WTC11 (cell line): ENCODE measurements around the gene STARD13. TPM values are rescaled to one million over a fixed set of nuclear protein-coding genes. Genes with fewer than 3 reads are reported as not detected.
"Not testable (repeated sequence)": the region's sequence is repeated elsewhere in the genome, so short reads cannot be mapped to it uniquely, and the experiment has no call there.

Source experiments
- ATAC-seq: fragments of 200-7000 bp; cut with Tn5 transposase; 2 replicates; pipeline ENCODE4 v1.10.0; 2021; ENCODE audit warnings: mild to moderate bottlenecking, moderate library complexity
- CTCF ChIA-PET: fragments of 300-600 bp; sonication (Branson Sonifier 250); formaldehyde crosslinking; loops from one replicate; lab custom pipeline; 2021; ENCODE audit warnings: antibody characterized with exemption; lab: Charles Lee
- POLR2A ChIA-PET: fragments of 350-600 bp; sonication (Branson Sonifier 250); formaldehyde crosslinking; loops from one replicate; lab custom pipeline; 2021; ENCODE audit warnings: antibody characterized with exemption; lab: Charles Lee
- DNase-seq: peaks from one replicate; pipeline ENCODE4 v3.0.0; 2021; ENCODE audit warnings: low spot score
- H3K27ac Mint-ChIP-seq: 2 replicates; pipeline ENCODE4 v1.8.0; 2021; ENCODE audit warnings: mixed read lengths
- H3K27me3 Mint-ChIP-seq: 2 replicates; pipeline ENCODE4 v1.8.0; 2021; ENCODE audit warnings: low read depth, mild to moderate bottlenecking, moderate library complexity, mixed read lengths
- H3K36me3 Mint-ChIP-seq: 2 replicates; pipeline ENCODE4 v1.8.0; 2021; ENCODE audit warnings: mixed read lengths
- H3K4me1 Mint-ChIP-seq: 2 replicates; pipeline ENCODE4 v1.8.0; 2022; ENCODE audit warnings: mixed read lengths
- H3K4me3 Mint-ChIP-seq: 2 replicates; pipeline ENCODE4 v1.8.0; 2021; ENCODE audit warnings: mild to moderate bottlenecking, moderate library complexity, mixed read lengths
- H3K9me3 Mint-ChIP-seq: 2 replicates; pipeline ENCODE4 v1.8.0; 2021; ENCODE audit warnings: mixed read lengths
- AFF4 ChIP-seq: sonication (generic); formaldehyde crosslinking; IDR thresholded peaks from 2 replicates; pipeline ENCODE4 v1.8.1; 2023; ENCODE audit warnings: mild to moderate bottlenecking, missing genetic modification reagents, borderline replicate concordance
- ARID4B ChIP-seq: sonication (generic); formaldehyde crosslinking; IDR thresholded peaks from 2 replicates; pipeline ENCODE4 v1.8.0; 2023; ENCODE audit warnings: missing genetic modification reagents, mild to moderate bottlenecking, borderline replicate concordance
- CREM ChIP-seq: sonication (generic); formaldehyde crosslinking; IDR thresholded peaks from 2 replicates; pipeline ENCODE4 v1.8.1; 2022; ENCODE audit warnings: mild to moderate bottlenecking, missing genetic modification reagents, moderate library complexity
- FOXJ3 ChIP-seq: sonication (generic); formaldehyde crosslinking; IDR thresholded peaks from 2 replicates; pipeline ENCODE4 v1.9.0; 2021; ENCODE audit warnings: missing genetic modification reagents, mild to moderate bottlenecking, borderline replicate concordance
- FOXP1 ChIP-seq: sonication (generic); formaldehyde crosslinking; IDR thresholded peaks from 2 replicates; pipeline ENCODE4 v1.8.0; 2022; ENCODE audit warnings: missing genetic modification reagents, mild to moderate bottlenecking, moderate library complexity, borderline replicate concordance
- NR2C2 ChIP-seq: sonication (generic); formaldehyde crosslinking; IDR thresholded peaks from 2 replicates; pipeline ENCODE4 v1.8.0; 2022; ENCODE audit warnings: mild to moderate bottlenecking, missing genetic modification reagents
- PRRX2 ChIP-seq: fragments of 250-450 bp; sonication (Bioruptor Pico); IDR thresholded peaks from 2 replicates; pipeline ENCODE4 v1.8.0; 2021; ENCODE audit warnings: mild to moderate bottlenecking
- RELA ChIP-seq: sonication (generic); formaldehyde crosslinking; IDR thresholded peaks from 2 replicates; pipeline ENCODE4 v1.8.1; 2022; ENCODE audit warnings: missing genetic modification reagents, mild to moderate bottlenecking, borderline replicate concordance
- SMAD4 ChIP-seq: sonication (generic); formaldehyde crosslinking; IDR thresholded peaks from 2 replicates; pipeline ENCODE4 v1.8.0; 2022; ENCODE audit warnings: mild to moderate bottlenecking, missing genetic modification reagents
- SP1 ChIP-seq: sonication (generic); formaldehyde crosslinking; conservative IDR thresholded peaks from 2 replicates; pipeline ENCODE4 v1.8.1; 2022; ENCODE audit warnings: missing genetic modification reagents
- STAT6 ChIP-seq: sonication (generic); formaldehyde crosslinking; conservative IDR thresholded peaks from 2 replicates; pipeline ENCODE4 v1.8.1; 2023; ENCODE audit warnings: mild to moderate bottlenecking, low read depth, missing genetic modification reagents, moderate library complexity
- total RNA-seq: library from RNA; stranded (reverse); gene quantifications from 3 replicates; pipeline ENCODE4 v1.2.3, GENCODE V29; 2021

The STARD13 gene
- total RNA-seq, 1 experiment from 2014 or later: 4.4 TPM

- H3K27me3 Mint-ChIP-seq, H3K27ac Mint-ChIP-seq, H3K4me3 Mint-ChIP-seq, CTCF ChIA-PET, DNase-seq, ATAC-seq, POLR2A ChIA-PET, H3K4me1 Mint-ChIP-seq: not testable (repeated sequence)
- Mint-ChIP-seq H3K9me3 (peaks cover 22% of the 10 kb centered on the region), H3K36me3 (peaks cover 21% of the 10 kb centered on the region)
Measured at GRCh38 chr13:33162725-33163124, 122.8 kb downstream of the STARD13 start.

GRCh38 chr13:33158816-33159215 is 126.7 kb downstream of the STARD13 start:
- Mint-ChIP-seq H3K4me3 (no peak overlapping the region), H3K36me3 (peaks cover 18% of the 10 kb centered on the region), H3K27me3 (no peaks in the 10 kb centered on the region), H3K27ac (no peak overlapping the region), H3K9me3 (peaks cover 19% of the 10 kb centered on the region), H3K4me1 (peaks cover 7% of the 10 kb centered on the region)
- no peak for TF ChIP-seq FOXJ3 (CRISPR knock-in tag)
- no peak for TF ChIP-seq STAT6 (CRISPR knock-in tag)
- ATAC-seq (no peak), DNase-seq (no peak)
- CTCF ChIA-PET: no interaction called here
- POLR2A ChIA-PET: no interaction called here

- TF ChIP-seq AFF4: no peak
- no peak for TF ChIP-seq CREM (CRISPR knock-in tag)
- no peak for TF ChIP-seq FOXJ3 (CRISPR knock-in tag)
- no peak for TF ChIP-seq NR2C2 (CRISPR knock-in tag)
- no peak for TF ChIP-seq ARID4B (CRISPR knock-in tag)
- no peak for TF ChIP-seq SP1 (CRISPR knock-in tag)
- no peak for TF ChIP-seq RELA
- no peak for TF ChIP-seq SMAD4 (CRISPR knock-in tag)
- TF ChIP-seq PRRX2: no peak
- no peak for TF ChIP-seq FOXP1 (CRISPR knock-in tag)
- TF ChIP-seq, all 79 proteins: peak for 0
- CTCF ChIA-PET: no interaction called here
- no peaks in the 10 kb centered on the region for H3K27me3 Mint-ChIP-seq
- H3K27ac Mint-ChIP-seq: no peak overlapping the region
- DNase-seq (no peak), ATAC-seq (no peak)
- POLR2A ChIA-PET: no interaction called here
- peaks cover 18% of the 10 kb centered on the region for H3K36me3 Mint-ChIP-seq
- H3K9me3 Mint-ChIP-seq: peaks cover 18% of the 10 kb centered on the region
- peaks cover 7% of the 10 kb centered on the region for H3K4me1 Mint-ChIP-seq
- H3K4me3 Mint-ChIP-seq: no peak overlapping the region
Measured at GRCh38 chr13:33158271-33158670, 127.3 kb downstream of the STARD13 start.
